KMS-11 (cell line): Measurements from ENCODE around the gene SMPD4.
"Not testable (repeated sequence)": the region's sequence is repeated elsewhere in the genome, so short reads cannot be mapped to it uniquely, and the experiment has no call there.

Experiments
- H2AFZ ChIP-seq: fragments of 200-600 bp; sonication (generic); 2 replicates; pipeline ENCODE4 v1.6.1; 2016; ENCODE audit warnings: antibody characterized with exemption, mixed run types, low read depth
- H3K27ac ChIP-seq: fragments of 200-600 bp; sonication (generic); 2 replicates; pipeline ENCODE4 v1.6.1; 2016; ENCODE audit warnings: mild to moderate bottlenecking, mixed run types
- H3K27me3 ChIP-seq: fragments of 200-600 bp; sonication (generic); 2 replicates; pipeline ENCODE4 v1.6.1; 2017; ENCODE audit warnings: mild to moderate bottlenecking, low read depth, mixed run types, moderate library complexity; ENCODE audit not compliant: insufficient read depth
- H3K36me3 ChIP-seq: fragments of 200-600 bp; sonication (generic); 2 replicates; pipeline ENCODE4 v1.6.1; 2017; ENCODE audit warnings: mild to moderate bottlenecking, mixed run types; ENCODE audit not compliant: insufficient read depth
- H3K4me1 ChIP-seq: fragments of 200-600 bp; sonication (generic); 2 replicates; pipeline ENCODE4 v1.6.1; 2016; ENCODE audit warnings: mild to moderate bottlenecking, low read depth, mixed run types; ENCODE audit not compliant: poor library complexity, severe bottlenecking
- H3K4me2 ChIP-seq: fragments of 200-600 bp; sonication (generic); 2 replicates; pipeline ENCODE4 v1.7.0; 2016; ENCODE audit warnings: mild to moderate bottlenecking, mixed run types
- H3K4me3 ChIP-seq: fragments of 200-600 bp; sonication (generic); IDR thresholded peaks from 2 replicates; pipeline ENCODE4 v1.6.1; 2017; ENCODE audit warnings: low read depth, low read length, mixed read lengths; ENCODE audit not compliant: insufficient read depth
- H3K79me2 ChIP-seq: fragments of 200-600 bp; sonication (generic); 2 replicates; pipeline ENCODE4 v1.6.1; 2016; ENCODE audit warnings: low read depth, mixed run types; ENCODE audit not compliant: insufficient read depth
- H3K9ac ChIP-seq: fragments of 200-600 bp; sonication (generic); 2 replicates; pipeline ENCODE4 v1.6.1; 2016; ENCODE audit warnings: mild to moderate bottlenecking, mixed run types
- H4K20me1 ChIP-seq: fragments of 200-600 bp; sonication (generic); 2 replicates; pipeline ENCODE4 v1.6.1; 2016; ENCODE audit warnings: mild to moderate bottlenecking, mixed run types; ENCODE audit not compliant: insufficient read depth
- CTCF ChIP-seq: fragments of 200-600 bp; sonication (generic); conservative IDR thresholded peaks from 2 replicates; pipeline ENCODE4 v1.6.1; 2017; ENCODE audit warnings: low read depth, mild to moderate bottlenecking, antibody characterized with exemption, low read length, moderate library complexity, mixed read lengths

Gene SMPD4

GRCh38 chr2:130139331-130140280 lies 41.8 kb downstream of the SMPD4 start:
- not testable (repeated sequence) for H3K27me3 ChIP-seq, H3K4me1 ChIP-seq, H4K20me1 ChIP-seq

GRCh38 chr2:130138841-130139251 lies 42.6 kb downstream of the SMPD4 start:
- not testable (repeated sequence) for H3K9ac ChIP-seq, H3K4me1 ChIP-seq, H3K4me2 ChIP-seq, H2AFZ ChIP-seq, H3K79me2 ChIP-seq, H4K20me1 ChIP-seq, H3K27me3 ChIP-seq, H3K4me3 ChIP-seq, H3K36me3 ChIP-seq, H3K27ac ChIP-seq

More at GRCh38 chr2:130139331-130140280, 41.8 kb downstream of the SMPD4 start:
- not testable (repeated sequence) for H3K36me3 ChIP-seq, H3K79me2 ChIP-seq, H3K4me2 ChIP-seq, H3K4me3 ChIP-seq, H3K9ac ChIP-seq, H3K27ac ChIP-seq, H2AFZ ChIP-seq

GRCh38 chr2:130138326-130138725 lies 43.1 kb downstream of the SMPD4 start:
- H3K4me3 ChIP-seq, H3K27me3 ChIP-seq, H3K27ac ChIP-seq, H2AFZ ChIP-seq, H4K20me1 ChIP-seq, H3K9ac ChIP-seq, H3K4me1 ChIP-seq, H3K36me3 ChIP-seq, H3K4me2 ChIP-seq, H3K79me2 ChIP-seq: not testable (repeated sequence)

GRCh38 chr2:130137118-130137517 lies 44.3 kb downstream of the SMPD4 start:
- H4K20me1 ChIP-seq, H3K4me3 ChIP-seq, H3K27me3 ChIP-seq, H2AFZ ChIP-seq, H3K27ac ChIP-seq, H3K9ac ChIP-seq, H3K79me2 ChIP-seq, H3K36me3 ChIP-seq, H3K4me1 ChIP-seq, H3K4me2 ChIP-seq: not testable (repeated sequence)

GRCh38 chr2:130136546-130136945 lies 44.9 kb downstream of the SMPD4 start:
- H3K4me1 ChIP-seq, H3K4me3 ChIP-seq, H4K20me1 ChIP-seq, H3K27me3 ChIP-seq, H3K9ac ChIP-seq, H3K4me2 ChIP-seq, H3K36me3 ChIP-seq, H2AFZ ChIP-seq, H3K27ac ChIP-seq, H3K79me2 ChIP-seq: not testable (repeated sequence)

DNA sequence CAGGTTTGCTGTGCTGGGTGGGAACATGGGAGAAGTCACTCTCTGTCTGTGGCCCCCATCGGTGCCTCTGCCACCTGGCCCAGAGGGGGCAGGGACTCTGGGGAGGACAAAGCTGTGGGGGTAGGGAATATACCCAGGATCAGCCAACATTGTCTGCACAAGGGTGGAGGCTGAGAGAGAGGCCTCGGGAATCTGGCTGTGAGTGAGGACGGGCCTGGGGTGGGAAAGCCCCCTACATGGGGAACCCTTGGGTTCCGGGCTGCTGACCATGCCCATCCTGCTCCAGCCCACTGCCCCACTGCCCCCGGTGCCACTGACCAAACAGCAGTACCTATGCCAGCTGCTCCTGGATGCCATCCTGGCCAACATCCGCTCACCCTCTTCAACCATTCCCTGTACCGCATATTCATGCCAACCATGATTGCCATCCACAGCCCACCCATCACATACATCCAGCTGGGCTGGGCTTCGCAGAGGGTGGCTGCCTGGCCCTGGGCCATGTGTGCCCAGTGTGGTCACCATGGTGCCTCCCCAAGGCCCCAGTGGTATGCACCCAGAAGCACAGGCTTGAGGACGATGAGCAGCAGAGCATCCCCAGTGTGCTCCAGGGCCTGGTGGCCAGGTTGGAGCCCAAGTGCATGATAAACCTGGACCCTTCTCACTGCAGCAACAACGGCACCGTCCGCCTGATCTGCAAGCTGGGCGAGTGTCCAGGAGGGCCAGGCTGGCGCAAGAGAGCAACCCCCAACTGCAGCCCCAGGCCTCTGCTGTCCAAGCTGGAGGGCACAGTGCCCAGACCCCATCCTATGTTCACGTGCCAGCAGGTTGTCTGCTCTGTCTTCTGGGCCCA lies 45.5 kb downstream of the SMPD4 start:
- no peak overlapping the region for H3K4me3 ChIP-seq
- no peak overlapping the region for H3K4me2 ChIP-seq
- H3K4me1 ChIP-seq, result no peaks in the 10 kb centered on the region
- H3K27ac ChIP-seq, result no peak overlapping the region
- no peaks in the 10 kb centered on the region for H4K20me1 ChIP-seq
- no peak overlapping the region for H3K9ac ChIP-seq
- no peaks in the 10 kb centered on the region for H3K79me2 ChIP-seq
- H2AFZ ChIP-seq, result no peak overlapping the region
- H3K27me3 ChIP-seq, result no peaks in the 10 kb centered on the region
- no peaks in the 10 kb centered on the region for H3K36me3 ChIP-seq
- TF ChIP-seq CTCF, result no peak

GRCh38 chr2:130129120-130129829 lies 52.1 kb downstream of the SMPD4 start, which contains the start of gene POTEF:
POTEF (minus strand) TSS chr2:130129222; CDS start chr2:130120515, 8,707 bp downstream.
- not testable (repeated sequence) for H3K4me1 ChIP-seq, H3K9ac ChIP-seq, H3K36me3 ChIP-seq, H3K4me3 ChIP-seq, H4K20me1 ChIP-seq, H2AFZ ChIP-seq, H3K79me2 ChIP-seq, H3K27ac ChIP-seq, H3K4me2 ChIP-seq, H3K27me3 ChIP-seq

- H3K36me3 ChIP-seq, H3K4me1 ChIP-seq, H3K4me3 ChIP-seq, H2AFZ ChIP-seq, H3K27me3 ChIP-seq, H4K20me1 ChIP-seq, H3K4me2 ChIP-seq, H3K79me2 ChIP-seq, H3K27ac ChIP-seq, H3K9ac ChIP-seq: not testable (repeated sequence)
Measured at GRCh38 chr2:130128464-130128863, 52.9 kb downstream of the SMPD4 start.

GRCh38 chr2:130127726-130128125 lies 53.7 kb downstream of the SMPD4 start:
- not testable (repeated sequence) for H4K20me1 ChIP-seq, H3K27me3 ChIP-seq, H3K9ac ChIP-seq, H3K79me2 ChIP-seq, H3K4me1 ChIP-seq, H3K4me2 ChIP-seq, H3K4me3 ChIP-seq, H3K36me3 ChIP-seq, H2AFZ ChIP-seq, H3K27ac ChIP-seq
